ENCODE results near the gene COL5A3. TPM values are rescaled to one million over a fixed set of nuclear protein-coding genes. Genes with fewer than 3 reads are reported as not detected.

Gene COL5A3
- total and polyA plus RNA-seq, 2 of the 13 experiments (the other 11 are each of a cell fraction or from before 2014, with no cell fraction given): 0.02 TPM; not detected in 1

DNA sequence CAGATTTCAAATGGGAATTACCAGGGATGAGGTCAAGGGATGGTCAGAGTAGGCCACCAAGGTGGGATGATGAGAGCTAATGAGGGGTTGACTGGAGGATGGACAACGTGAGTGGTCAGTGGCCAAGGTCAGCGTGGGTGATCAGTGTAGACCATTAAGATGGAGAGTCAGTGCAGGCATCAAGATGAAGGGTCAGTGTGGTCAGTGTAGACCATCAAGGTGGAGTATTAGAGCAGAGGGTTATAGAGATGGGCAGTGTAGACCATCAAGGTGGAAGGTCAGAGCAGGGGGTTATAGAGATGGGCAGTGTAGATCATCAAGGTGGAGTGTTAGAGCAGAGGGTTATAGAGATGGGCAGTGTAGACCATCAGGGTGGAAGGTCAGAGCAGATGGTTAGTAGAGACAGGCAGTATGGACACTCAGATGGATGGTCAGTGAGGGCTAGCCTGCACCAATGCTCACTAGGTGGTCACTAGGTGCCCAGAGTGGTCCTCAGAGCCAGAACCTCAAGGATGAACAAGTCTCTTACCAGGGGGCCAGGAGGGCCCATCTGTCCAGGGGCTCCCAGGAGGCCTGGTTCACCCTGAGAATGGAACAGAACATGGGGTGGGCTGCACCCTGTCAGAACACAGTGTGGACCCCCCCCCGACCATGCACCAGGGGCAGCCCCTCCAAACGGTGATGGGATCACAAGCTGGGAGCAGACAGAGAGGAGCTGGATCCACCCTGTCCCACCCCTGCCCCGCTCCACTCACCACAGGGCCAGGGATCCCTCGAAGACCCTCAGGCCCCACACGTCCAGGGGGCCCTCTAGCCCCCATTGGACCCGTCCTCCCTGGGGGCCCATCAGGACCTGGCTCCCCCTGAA lies 41.2 kb downstream of the COL5A3 start (continued):
- TF ChIP-seq, protein P1, sequence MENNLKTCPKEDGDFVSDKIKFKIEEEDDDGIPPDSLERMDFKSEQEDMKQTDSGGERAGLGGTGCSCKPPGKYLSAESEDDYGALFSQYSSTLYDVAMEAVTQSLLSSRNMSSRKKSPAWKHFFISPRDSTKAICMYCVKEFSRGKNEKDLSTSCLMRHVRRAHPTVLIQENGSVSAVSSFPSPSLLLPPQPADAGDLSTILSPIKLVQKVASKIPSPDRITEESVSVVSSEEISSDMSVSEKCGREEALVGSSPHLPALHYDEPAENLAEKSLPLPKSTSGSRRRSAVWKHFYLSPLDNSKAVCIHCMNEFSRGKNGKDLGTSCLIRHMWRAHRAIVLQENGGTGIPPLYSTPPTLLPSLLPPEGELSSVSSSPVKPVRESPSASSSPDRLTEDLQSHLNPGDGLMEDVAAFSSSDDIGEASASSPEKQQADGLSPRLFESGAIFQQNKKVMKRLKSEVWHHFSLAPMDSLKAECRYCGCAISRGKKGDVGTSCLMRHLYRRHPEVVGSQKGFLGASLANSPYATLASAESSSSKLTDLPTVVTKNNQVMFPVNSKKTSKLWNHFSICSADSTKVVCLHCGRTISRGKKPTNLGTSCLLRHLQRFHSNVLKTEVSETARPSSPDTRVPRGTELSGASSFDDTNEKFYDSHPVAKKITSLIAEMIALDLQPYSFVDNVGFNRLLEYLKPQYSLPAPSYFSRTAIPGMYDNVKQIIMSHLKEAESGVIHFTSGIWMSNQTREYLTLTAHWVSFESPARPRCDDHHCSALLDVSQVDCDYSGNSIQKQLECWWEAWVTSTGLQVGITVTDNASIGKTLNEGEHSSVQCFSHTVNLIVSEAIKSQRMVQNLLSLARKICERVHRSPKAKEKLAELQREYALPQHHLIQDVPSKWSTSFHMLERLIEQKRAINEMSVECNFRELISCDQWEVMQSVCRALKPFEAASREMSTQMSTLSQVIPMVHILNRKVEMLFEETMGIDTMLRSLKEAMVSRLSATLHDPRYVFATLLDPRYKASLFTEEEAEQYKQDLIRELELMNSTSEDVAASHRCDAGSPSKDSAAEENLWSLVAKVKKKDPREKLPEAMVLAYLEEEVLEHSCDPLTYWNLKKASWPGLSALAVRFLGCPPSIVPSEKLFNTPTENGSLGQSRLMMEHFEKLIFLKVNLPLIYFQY (CRISPR knock-in tag; IDR thresholded peaks at IDR 0.05; ENCODE audit: borderline replicate concordance): no peak
- TF ChIP-seq ZMYM4 (CRISPR knock-in tag; IDR thresholded peaks at IDR 0.05): no peak

DNA sequence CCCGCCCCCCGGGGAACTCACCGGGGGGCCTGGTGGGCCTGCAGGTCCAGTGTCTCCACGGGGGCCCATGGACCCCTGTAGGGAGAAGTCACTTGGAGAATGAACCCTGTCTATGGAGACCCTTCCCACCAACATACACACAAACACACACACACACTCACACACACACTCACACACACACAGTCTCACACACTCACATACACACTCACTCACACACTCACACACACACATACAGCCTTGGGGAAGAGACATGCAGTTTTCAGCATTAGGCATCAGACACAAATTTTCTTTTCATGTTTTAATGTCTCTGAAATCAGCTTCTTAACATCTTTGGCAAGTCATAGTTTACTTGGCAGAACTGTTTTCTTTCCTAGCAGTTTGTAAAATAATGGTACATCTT lies 43.0 kb downstream of the COL5A3 start:
- Histone ChIP-seq H3K4me3 (replicated peaks in 1 of 3; ENCODE audit: insufficient read depth in 1 of 3, low read depth in 2 of 3, low read length in 3 of 3) (no peak overlapping the region), H3K36me3 (replicated peaks in 1 of 2; ENCODE audit: control insufficient read depth in 1 of 2, insufficient read depth in 2 of 2, low read length in 2 of 2) (no peaks in the 10 kb centered on the region), H3K4me1 (ENCODE audit: insufficient read depth, low read length) (no peaks in the 10 kb centered on the region), H3K79me2 (ENCODE audit: insufficient read depth, low read length) (no peaks in the 10 kb centered on the region), H3K4me2 (ENCODE audit: low read depth, low read length) (no peak overlapping the region), H3K27me3 (ENCODE audit: control insufficient read depth in 1 of 2, insufficient read depth in 2 of 2, low read length in 2 of 2) (peaks cover 2 to 17% of the 10 kb centered on the region in 2 experiments; a peak in 3 of 5 replicates), H3K9ac (ENCODE audit: insufficient read depth, low read depth, low read length) (no peak overlapping the region), H3K27ac (ENCODE audit: extremely low read length, insufficient read depth, low read length) (no peak overlapping the region), H3K9me3 (ENCODE audit: low read length) (no peaks in the 10 kb centered on the region), H4K20me1 (ENCODE audit: insufficient read depth, low read length) (peaks cover 3% of the 10 kb centered on the region; the same call in 1 of the 2 replicates), H2AFZ (ENCODE audit: low read length) (no peak overlapping the region)
- POLR2A ChIA-PET: no interaction called here
- DNase-seq (ENCODE audit: low spot score): no peak
- CTCF ChIA-PET (ENCODE audit: low intra/inter-chr PET ratio, low total read pairs): no interaction called here
- no peak for FAIRE-seq
- no CpG with 5 or more reads among the region's 4 CpGs for WGBS (ENCODE audit: low lambda C conversion rate)
- in situ Hi-C loops (cut with HindIII; ENCODE audit: extremely low pct_ligation_motif_present, low pct_unique_long_range_greater_than_20kb) (no loop called here), intact Hi-C loops (cut with micrococcal nuclease; ENCODE audit: unreplicated experiment) (no loop called here)
- ATAC-seq: no peak
- no peak for TF ChIP-seq MXD4 (CRISPR knock-in tag; IDR thresholded peaks at IDR 0.05)
- no TSS peak for BruUV-seq (replicated peaks)
